Ectodermal cell (in vitro differentiated cells): ENCODE measurements around the gene FAM9B. TPM values are rescaled to one million over a fixed set of nuclear protein-coding genes. Genes with fewer than 3 reads are reported as not detected.

Source experiments
- H3K27ac ChIP-seq: 2 replicates; pipeline ENCODE4 v1.7.0; 2013; ENCODE audit warnings: mild to moderate bottlenecking, low read depth, low read length; ENCODE audit not compliant: insufficient read depth, poor library complexity, severe bottlenecking
- H3K27me3 ChIP-seq: 2 replicates; pipeline ENCODE4 v1.7.0; 2013; ENCODE audit warnings: mild to moderate bottlenecking, low read length; ENCODE audit not compliant: insufficient read depth, control insufficient read depth, poor library complexity, severe bottlenecking
- H3K36me3 ChIP-seq: one replicate; pipeline ENCODE4 v1.7.0; 2013; ENCODE audit warnings: low read length; ENCODE audit not compliant: control insufficient read depth, insufficient read depth
- H3K4me1 ChIP-seq: one replicate; pipeline ENCODE4 v1.7.0; 2013; ENCODE audit warnings: low read length; ENCODE audit not compliant: control insufficient read depth, insufficient read depth
- H3K4me3 ChIP-seq: 2 replicates; pipeline ENCODE4 v1.7.0; 2013; ENCODE audit warnings: low read depth, low read length, control low read depth; ENCODE audit not compliant: insufficient read depth
- H3K9me3 ChIP-seq: 2 replicates; pipeline ENCODE4 v1.7.0; 2013; ENCODE audit warnings: mild to moderate bottlenecking, low read length, moderate library complexity; ENCODE audit not compliant: control insufficient read depth
- WGBS, 2 experiments: methylation state at CpG; one replicate each; pipeline ENCODE4 v1.1.7; 2013; ENCODE audit warnings: missing lambda C conversion rate in 2 of 2; 5-methylcytosine and 5-hydroxymethylcytosine counted together
- polyA plus RNA-seq, 4 experiments: library from polyadenylated mRNA; stranded (reverse); fragments of 50-300 nt; gene quantifications; one replicate each; pipeline ENCODE4 v1.2.3, GENCODE V29; 2013

Gene FAM9B
- polyA plus RNA-seq (2013, experiment 1 of 4), result not detected
- polyA plus RNA-seq (2013, experiment 2 of 4), result not detected
- polyA plus RNA-seq (2013, experiment 3 of 4), result not detected
- polyA plus RNA-seq (2013, experiment 4 of 4), result not detected

GRCh38 chrX:9033989-9034388 is at the start of gene FAM9B:
FAM9B (minus strand) TSS chrX:9034127; CDS start chrX:9032986, 1,141 bp downstream.
- WGBS, 2 experiments, result 91 to 94% methylated on average over 9 to 11 of the region's 11 CpGs

GRCh38 chrX:9081271-9081670 is 47.3 kb upstream of the FAM9B start:
- Histone ChIP-seq H3K9me3 (no peaks in the 10 kb centered on the region), H3K4me3 (no peak overlapping the region), H3K27me3 (no peaks in the 10 kb centered on the region), H3K4me1 (no peaks in the 10 kb centered on the region), H3K27ac (no peak overlapping the region), H3K36me3 (no peaks in the 10 kb centered on the region)
- 92 to 100% methylated on average over 2 of the region's 2 CpGs for WGBS, 2 experiments

More at GRCh38 chrX:9033989-9034388, at the start of gene FAM9B:
- H3K4me1 ChIP-seq, result no peaks in the 10 kb centered on the region
- H3K27me3 ChIP-seq, result no peaks in the 10 kb centered on the region
- no peaks in the 10 kb centered on the region for H3K36me3 ChIP-seq
- no peaks in the 10 kb centered on the region for H3K9me3 ChIP-seq
- H3K27ac ChIP-seq, result no peak within 1 kb of the TSS
- H3K4me3 ChIP-seq, result no peak within 1 kb of the TSS

GRCh38 chrX:9074326-9074725 is 40.4 kb upstream of the FAM9B start:
- Histone ChIP-seq H3K36me3 (no peaks in the 10 kb centered on the region), H3K4me3 (no peak overlapping the region), H3K27ac (no peak overlapping the region), H3K9me3 (no peaks in the 10 kb centered on the region), H3K4me1 (no peaks in the 10 kb centered on the region), H3K27me3 (no peaks in the 10 kb centered on the region)
- WGBS, 2 experiments, result 92 to 100% methylated on average over 4 to 5 of the region's 5 CpGs

- no peaks in the 10 kb centered on the region for H3K27me3 ChIP-seq
Measured at GRCh38 chrX:9072281-9072680, 38.4 kb upstream of the FAM9B start.

GRCh38 chrX:9071031-9071650 is 37.2 kb upstream of the FAM9B start:
- H3K4me3 ChIP-seq, result no peak overlapping the region
- H3K36me3 ChIP-seq, result no peaks in the 10 kb centered on the region
- no peaks in the 10 kb centered on the region for H3K27me3 ChIP-seq
- no peaks in the 10 kb centered on the region for H3K4me1 ChIP-seq
- H3K9me3 ChIP-seq, result no peaks in the 10 kb centered on the region
- H3K27ac ChIP-seq, result no peak overlapping the region
- WGBS, 2 experiments, result 93 to 98% methylated on average over 4 of the region's 4 CpGs

More at GRCh38 chrX:9072281-9072680, 38.4 kb upstream of the FAM9B start:
- Histone ChIP-seq H3K36me3 (no peaks in the 10 kb centered on the region), H3K4me3 (no peak overlapping the region), H3K4me1 (no peaks in the 10 kb centered on the region), H3K27ac (no peak overlapping the region), H3K9me3 (no peaks in the 10 kb centered on the region)
- WGBS, 2 experiments, result 90 to 97% methylated on average over 3 to 4 of the region's 5 CpGs

GRCh38 chrX:9069573-9069972 is 35.6 kb upstream of the FAM9B start:
- no peaks in the 10 kb centered on the region for H3K27me3 ChIP-seq
- H3K4me1 ChIP-seq, result no peaks in the 10 kb centered on the region
- 93 to 97% methylated on average over 5 of the region's 5 CpGs for WGBS, 2 experiments
- H3K36me3 ChIP-seq, result no peaks in the 10 kb centered on the region
- no peaks in the 10 kb centered on the region for H3K9me3 ChIP-seq
- no peak overlapping the region for H3K27ac ChIP-seq
- H3K4me3 ChIP-seq, result no peak overlapping the region

GRCh38 chrX:9064694-9065093 is 30.8 kb upstream of the FAM9B start:
- Histone ChIP-seq H3K36me3 (no peaks in the 10 kb centered on the region), H3K4me1 (no peaks in the 10 kb centered on the region), H3K4me3 (no peak overlapping the region)

GRCh38 chrX:9062641-9063040 is 28.7 kb upstream of the FAM9B start:
- Histone ChIP-seq H3K4me1 (no peaks in the 10 kb centered on the region), H3K27ac (no peak overlapping the region), H3K9me3 (no peaks in the 10 kb centered on the region), H3K36me3 (no peaks in the 10 kb centered on the region), H3K27me3 (no peaks in the 10 kb centered on the region), H3K4me3 (no peak overlapping the region)
- 53 to 81% methylated on average over 2 to 3 of the region's 3 CpGs for WGBS, 2 experiments

More at GRCh38 chrX:9064694-9065093, 30.8 kb upstream of the FAM9B start:
- H3K27me3 ChIP-seq, result no peaks in the 10 kb centered on the region
- no peaks in the 10 kb centered on the region for H3K9me3 ChIP-seq
- H3K27ac ChIP-seq, result no peak overlapping the region

GRCh38 chrX:9055354-9055753 is 21.4 kb upstream of the FAM9B start:
- Histone ChIP-seq H3K4me1 (no peaks in the 10 kb centered on the region), H3K4me3 (no peak overlapping the region), H3K9me3 (no peaks in the 10 kb centered on the region), H3K36me3 (no peaks in the 10 kb centered on the region), H3K27ac (no peak overlapping the region), H3K27me3 (no peaks in the 10 kb centered on the region)
- WGBS, 2 experiments, result 100% methylated on average over 2 of the region's 2 CpGs

GRCh38 chrX:9052081-9052480 is 18.2 kb upstream of the FAM9B start:
- no peaks in the 10 kb centered on the region for H3K9me3 ChIP-seq
- no peaks in the 10 kb centered on the region for H3K4me1 ChIP-seq
- no peaks in the 10 kb centered on the region for H3K36me3 ChIP-seq
- no peak overlapping the region for H3K4me3 ChIP-seq
- WGBS, 2 experiments, result 95 to 100% methylated on average over 2 to 3 of the region's 3 CpGs
- H3K27me3 ChIP-seq, result no peaks in the 10 kb centered on the region
- H3K27ac ChIP-seq, result no peak overlapping the region
